ENCODE measurements around the gene POR.

DNA sequence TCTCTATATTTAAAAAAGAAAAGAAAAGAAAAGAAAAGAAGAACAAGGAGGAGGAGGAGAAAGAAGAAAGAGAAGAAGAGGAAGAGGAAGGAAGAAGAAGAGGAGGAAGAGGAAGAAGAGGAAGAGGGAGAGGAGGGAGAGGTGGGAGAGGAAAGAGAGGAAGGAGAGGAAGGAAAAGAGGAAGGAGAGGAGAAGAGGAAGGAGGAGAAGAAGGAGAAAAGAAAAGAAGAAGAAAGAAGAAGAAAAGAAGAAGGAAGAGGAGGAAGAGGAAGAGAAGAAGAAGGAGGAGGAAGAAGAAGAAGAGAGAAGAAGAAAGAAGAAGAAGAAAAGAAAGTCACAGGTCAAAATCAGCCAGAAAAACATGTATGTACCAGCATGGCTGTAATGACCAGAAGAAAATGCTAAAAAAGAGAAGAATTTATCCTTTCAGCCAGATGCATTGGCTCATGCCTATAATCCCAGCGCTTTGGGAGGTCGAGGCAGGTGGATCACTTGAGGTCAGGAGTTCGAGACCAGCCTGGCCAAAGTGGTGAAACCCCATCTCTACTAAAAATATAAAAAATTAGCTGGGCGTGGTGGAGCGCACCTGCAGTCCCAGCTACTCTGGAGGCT lies 5.3 kb upstream of the POR start:
- TF ChIP-seq POLR2A (IDR thresholded peaks at IDR 0.05; ENCODE audit: low read depth): no peak
- TF ChIP-seq, protein P1, sequence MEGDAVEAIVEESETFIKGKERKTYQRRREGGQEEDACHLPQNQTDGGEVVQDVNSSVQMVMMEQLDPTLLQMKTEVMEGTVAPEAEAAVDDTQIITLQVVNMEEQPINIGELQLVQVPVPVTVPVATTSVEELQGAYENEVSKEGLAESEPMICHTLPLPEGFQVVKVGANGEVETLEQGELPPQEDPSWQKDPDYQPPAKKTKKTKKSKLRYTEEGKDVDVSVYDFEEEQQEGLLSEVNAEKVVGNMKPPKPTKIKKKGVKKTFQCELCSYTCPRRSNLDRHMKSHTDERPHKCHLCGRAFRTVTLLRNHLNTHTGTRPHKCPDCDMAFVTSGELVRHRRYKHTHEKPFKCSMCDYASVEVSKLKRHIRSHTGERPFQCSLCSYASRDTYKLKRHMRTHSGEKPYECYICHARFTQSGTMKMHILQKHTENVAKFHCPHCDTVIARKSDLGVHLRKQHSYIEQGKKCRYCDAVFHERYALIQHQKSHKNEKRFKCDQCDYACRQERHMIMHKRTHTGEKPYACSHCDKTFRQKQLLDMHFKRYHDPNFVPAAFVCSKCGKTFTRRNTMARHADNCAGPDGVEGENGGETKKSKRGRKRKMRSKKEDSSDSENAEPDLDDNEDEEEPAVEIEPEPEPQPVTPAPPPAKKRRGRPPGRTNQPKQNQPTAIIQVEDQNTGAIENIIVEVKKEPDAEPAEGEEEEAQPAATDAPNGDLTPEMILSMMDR (IDR thresholded peaks at IDR 0.05): no peak

All from esophagus muscularis mucosa (tissue), 3 donors.